ENCODE measurements around the gene GFRA1.

Gene GFRA1

GRCh38 chr10:116159197-116159596 is 113.8 kb downstream of the GFRA1 start:
- no peak for DNase-seq (ENCODE audit: low read depth)

- no peak for DNase-seq (ENCODE audit: low read depth)
These were observed 115.0 kb downstream of the GFRA1 start for GRCh38 chr10:116158036-116158435.

- DNase-seq (ENCODE audit: low read depth), result no peak
These were observed 115.5 kb downstream of the GFRA1 start for GRCh38 chr10:116157485-116157884.

- no peak for DNase-seq (ENCODE audit: low read depth)
These were observed 116.2 kb downstream of the GFRA1 start for GRCh38 chr10:116156819-116157218.

GRCh38 chr10:116155191-116155590 is 117.8 kb downstream of the GFRA1 start:
- no peak for DNase-seq (ENCODE audit: low read depth)

GRCh38 chr10:116154651-116155050 is 118.4 kb downstream of the GFRA1 start:
- no peak for DNase-seq (ENCODE audit: low read depth)

- no peak for DNase-seq (ENCODE audit: low read depth)
These were observed 121.9 kb downstream of the GFRA1 start for GRCh38 chr10:116151076-116151475.

GRCh38 chr10:116150606-116151005 is 122.4 kb downstream of the GFRA1 start:
- no peak for DNase-seq (ENCODE audit: low read depth)

GRCh38 chr10:116147147-116147905 is 125.7 kb downstream of the GFRA1 start:
- no peak for DNase-seq (ENCODE audit: low read depth)

GRCh38 chr10:116146372-116147140 is 126.5 kb downstream of the GFRA1 start:
- DNase-seq (ENCODE audit: low read depth), result no peak

GRCh38 chr10:116143673-116144222 is 129.3 kb downstream of the GFRA1 start:
- DNase-seq (ENCODE audit: low read depth), result no peak

- no peak for DNase-seq (ENCODE audit: low read depth)
These were observed 131.2 kb downstream of the GFRA1 start for GRCh38 chr10:116141855-116142254.

GRCh38 chr10:116141246-116141645 is 131.8 kb downstream of the GFRA1 start:
- no peak for DNase-seq (ENCODE audit: low read depth)

GRCh38 chr10:116139886-116140285 is 133.1 kb downstream of the GFRA1 start:
- no peak for DNase-seq (ENCODE audit: low read depth)

GRCh38 chr10:116138897-116139296 is 134.1 kb downstream of the GFRA1 start:
- DNase-seq (ENCODE audit: low read depth), result no peak

- no peak for DNase-seq (ENCODE audit: low read depth)
These were observed 136.7 kb downstream of the GFRA1 start for GRCh38 chr10:116136261-116136660.

- DNase-seq (ENCODE audit: low read depth), result no peak
These were observed 138.7 kb downstream of the GFRA1 start for GRCh38 chr10:116134322-116134721.

- no peak for DNase-seq (ENCODE audit: low read depth)
These were observed 139.4 kb downstream of the GFRA1 start for GRCh38 chr10:116133634-116134033.

GRCh38 chr10:116132780-116133399 is 140.1 kb downstream of the GFRA1 start:
- no peak for DNase-seq (ENCODE audit: low read depth)

- no peak for DNase-seq (ENCODE audit: low read depth)
These were observed 143.0 kb downstream of the GFRA1 start for GRCh38 chr10:116130006-116130405.

- no peak for DNase-seq (ENCODE audit: low read depth)
These were observed 145.9 kb downstream of the GFRA1 start for GRCh38 chr10:116126954-116127695.

GRCh38 chr10:116126239-116126638 is 146.8 kb downstream of the GFRA1 start:
- no peak for DNase-seq (ENCODE audit: low read depth)
